K562 (cell line): ENCODE measurements around the gene WASF2. TPM values are rescaled to one million over a fixed set of nuclear protein-coding genes. Genes with fewer than 3 reads are reported as not detected.

Source experiments
- ARID1B ChIP-seq: fragments of 450-650 bp; IDR thresholded peaks from 2 replicates; pipeline ENCODE4 v1.6.1; 2016; ENCODE audit warnings: antibody characterized with exemption, mild to moderate bottlenecking, inconsistent platforms
- BCOR ChIP-seq: fragments of 450-650 bp; IDR thresholded peaks from 2 replicates; pipeline ENCODE4 v1.6.1; 2016
- CREB3L1 ChIP-seq: fragments of 450-650 bp; IDR thresholded peaks from 2 replicates; pipeline ENCODE4 v1.6.1; 2014; ENCODE audit warnings: low read depth, mild to moderate bottlenecking, moderate library complexity, borderline replicate concordance
- E2F3 ChIP-seq: fragments of 250-450 bp; sonication (Bioruptor Pico); IDR thresholded peaks from 2 replicates; pipeline ENCODE4 v1.4.0; 2020; ENCODE audit warnings: mild to moderate bottlenecking
- GTF2F1 ChIP-seq: IDR thresholded peaks from 2 replicates; pipeline ENCODE4 v1.6.1; 2011; ENCODE audit warnings: low read depth, low read length, improper control_type of control experiment
- HMG20A ChIP-seq: fragments of 450-650 bp; formaldehyde crosslinking; conservative IDR thresholded peaks from 2 replicates; pipeline ENCODE4 v1.4.0; 2020; ENCODE audit warnings: mild to moderate bottlenecking, mixed read lengths
- JUNB ChIP-seq: fragments of 450-650 bp; formaldehyde crosslinking; conservative IDR thresholded peaks from 2 replicates; pipeline ENCODE4 v1.4.0; 2020; ENCODE audit warnings: mild to moderate bottlenecking
- MAZ ChIP-seq, 2 experiments: fragments of 450-650 bp in 1 of 2; sonication (generic) in 1 of 2; formaldehyde crosslinking; IDR thresholded peaks in 1 of 2; conservative IDR thresholded peaks in 1 of 2; 2 replicates each; pipeline versions ENCODE4 v1.4.0 to v1.5.0; 2020; ENCODE audit warnings: mild to moderate bottlenecking in 1 of 2, missing genetic modification reagents in 1 of 2
- MECOM ChIP-seq: fragments of 250-450 bp; sonication (Bioruptor Pico); IDR thresholded peaks from 2 replicates; pipeline ENCODE4 v1.8.0; 2022; ENCODE audit warnings: inconsistent platforms
- NCOA2 ChIP-seq, 2 experiments: fragments of 450-650 bp; IDR thresholded peaks; 2 replicates each; pipeline ENCODE4 v1.6.1; 2018; ENCODE audit warnings: mild to moderate bottlenecking in 2 of 2, moderate library complexity in 1 of 2; ENCODE audit not compliant: partially characterized antibody in 2 of 2
- PKNOX1 ChIP-seq: fragments of 450-650 bp; IDR thresholded peaks from 2 replicates; pipeline ENCODE4 v1.6.1; 2016
- PRMT5 ChIP-seq: sonication (generic); formaldehyde crosslinking; IDR thresholded peaks from 2 replicates; pipeline ENCODE4 v1.5.0; 2020; ENCODE audit warnings: missing genetic modification reagents
- SUPT5H ChIP-seq: fragments of 450-650 bp; IDR thresholded peaks from 2 replicates; pipeline ENCODE4 v1.6.1; 2016
- WHSC1 ChIP-seq: IDR thresholded peaks from one replicate; pipeline ENCODE4 v1.6.1; 2012; ENCODE audit warnings: low read length, control low read depth, inconsistent platforms
- ZBTB9 ChIP-seq: fragments of 450-650 bp; formaldehyde crosslinking; IDR thresholded peaks from 2 replicates; pipeline ENCODE4 v1.4.0; 2020; ENCODE audit warnings: mild to moderate bottlenecking, moderate library complexity
- ZNF212 ChIP-seq: fragments of 450-650 bp; formaldehyde crosslinking; IDR thresholded peaks from 2 replicates; pipeline ENCODE4 v1.4.0; 2020; ENCODE audit warnings: mild to moderate bottlenecking
- polyA plus RNA-seq, 8 experiments: library from polyadenylated mRNA; depleted of rRNA in 4 of 8; stranded (reverse) in 5 of 8; unstranded in 3 of 8; fragments of >200 nt; fragmentation: Nextera tagmentation in 2 of 8; fragmentation: Illumina TruSeq in 1 of 8; extraction: Ambion mirVana in 2 of 8; extraction: Trizol in 1 of 8; gene quantifications; 2 replicates each; pipeline versions ENCODE4 v1.2.1 to v1.2.3, GENCODE V29; 2011 to 2014; ENCODE audit warnings: inconsistent platforms in 1 of 8, missing spikeins in 1 of 8
- total RNA-seq, 7 experiments: library from RNA; depleted of rRNA in 6 of 7; stranded (reverse); fragments of >200 nt in 6 of 7; fragmentation: Illumina TruSeq in 2 of 7; extraction: Trizol in 2 of 7; gene quantifications; 2 replicates each; pipeline versions ENCODE4 v1.2.1 to v1.2.3, GENCODE V29; 2011 to 2021; ENCODE audit warnings: low replicate concordance in 1 of 7
- TF ChIP-seq, protein P1 (sequence below): fragments of 450-650 bp; formaldehyde crosslinking; IDR thresholded peaks from 2 replicates; pipeline ENCODE4 v1.4.0; 2020; ENCODE audit warnings: mild to moderate bottlenecking, moderate library complexity
- TF ChIP-seq, protein P2 (sequence below): sonication (generic); formaldehyde crosslinking; IDR thresholded peaks from 2 replicates; pipeline ENCODE4 v1.8.0; 2022; ENCODE audit warnings: mild to moderate bottlenecking, low read depth, missing genetic modification reagents
- TF ChIP-seq, protein P3 (sequence below), 2 experiments: IDR thresholded peaks; 2 replicates each; pipeline ENCODE4 v1.6.1; 2012; ENCODE audit warnings: improper control_type of control experiment in 2 of 2, low read depth in 2 of 2, low read length in 2 of 2, borderline replicate concordance in 1 of 2

Gene WASF2
- total and polyA plus RNA-seq, 9 of the 15 experiments (the other 6 are each of a cell fraction or from before 2014, with no cell fraction given) = 8.2 to 163 (median 31.2) TPM

- TF ChIP-seq PKNOX1 (no peak), ZBTB9 (CRISPR knock-in tag) (no peak), E2F3 (CRISPR knock-in tag) (no peak), ARID1B (no peak), GTF2F1 (no peak), CREB3L1 (no peak), PRMT5 (CRISPR knock-in tag) (no peak), MECOM (CRISPR knock-in tag) (no peak), HMG20A (no peak), NCOA2 (IDR thresholded peaks at IDR 0.05; ENCODE audit: partially characterized antibody in 2 of 2) (no peak), MAZ (CRISPR knock-in tag; conservative IDR thresholded peaks at IDR 0.05 in 1 of 2, IDR thresholded peaks at IDR 0.05 in 1 of 2) (no peak; a peak in 1 of 4 replicates), JUNB (CRISPR knock-in tag) (no peak), SUPT5H (peak; percentile 48), WHSC1 (no peak), BCOR (no peak), ZNF212 (CRISPR knock-in tag) (no peak)
- TF ChIP-seq, protein P1, sequence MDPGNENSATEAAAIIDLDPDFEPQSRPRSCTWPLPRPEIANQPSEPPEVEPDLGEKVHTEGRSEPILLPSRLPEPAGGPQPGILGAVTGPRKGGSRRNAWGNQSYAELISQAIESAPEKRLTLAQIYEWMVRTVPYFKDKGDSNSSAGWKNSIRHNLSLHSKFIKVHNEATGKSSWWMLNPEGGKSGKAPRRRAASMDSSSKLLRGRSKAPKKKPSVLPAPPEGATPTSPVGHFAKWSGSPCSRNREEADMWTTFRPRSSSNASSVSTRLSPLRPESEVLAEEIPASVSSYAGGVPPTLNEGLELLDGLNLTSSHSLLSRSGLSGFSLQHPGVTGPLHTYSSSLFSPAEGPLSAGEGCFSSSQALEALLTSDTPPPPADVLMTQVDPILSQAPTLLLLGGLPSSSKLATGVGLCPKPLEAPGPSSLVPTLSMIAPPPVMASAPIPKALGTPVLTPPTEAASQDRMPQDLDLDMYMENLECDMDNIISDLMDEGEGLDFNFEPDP = no peak
- TF ChIP-seq, protein P2, sequence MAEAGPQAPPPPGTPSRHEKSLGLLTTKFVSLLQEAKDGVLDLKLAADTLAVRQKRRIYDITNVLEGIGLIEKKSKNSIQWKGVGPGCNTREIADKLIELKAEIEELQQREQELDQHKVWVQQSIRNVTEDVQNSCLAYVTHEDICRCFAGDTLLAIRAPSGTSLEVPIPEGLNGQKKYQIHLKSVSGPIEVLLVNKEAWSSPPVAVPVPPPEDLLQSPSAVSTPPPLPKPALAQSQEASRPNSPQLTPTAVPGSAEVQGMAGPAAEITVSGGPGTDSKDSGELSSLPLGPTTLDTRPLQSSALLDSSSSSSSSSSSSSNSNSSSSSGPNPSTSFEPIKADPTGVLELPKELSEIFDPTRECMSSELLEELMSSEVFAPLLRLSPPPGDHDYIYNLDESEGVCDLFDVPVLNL (CRISPR knock-in tag) = no peak
- TF ChIP-seq, protein P3, sequence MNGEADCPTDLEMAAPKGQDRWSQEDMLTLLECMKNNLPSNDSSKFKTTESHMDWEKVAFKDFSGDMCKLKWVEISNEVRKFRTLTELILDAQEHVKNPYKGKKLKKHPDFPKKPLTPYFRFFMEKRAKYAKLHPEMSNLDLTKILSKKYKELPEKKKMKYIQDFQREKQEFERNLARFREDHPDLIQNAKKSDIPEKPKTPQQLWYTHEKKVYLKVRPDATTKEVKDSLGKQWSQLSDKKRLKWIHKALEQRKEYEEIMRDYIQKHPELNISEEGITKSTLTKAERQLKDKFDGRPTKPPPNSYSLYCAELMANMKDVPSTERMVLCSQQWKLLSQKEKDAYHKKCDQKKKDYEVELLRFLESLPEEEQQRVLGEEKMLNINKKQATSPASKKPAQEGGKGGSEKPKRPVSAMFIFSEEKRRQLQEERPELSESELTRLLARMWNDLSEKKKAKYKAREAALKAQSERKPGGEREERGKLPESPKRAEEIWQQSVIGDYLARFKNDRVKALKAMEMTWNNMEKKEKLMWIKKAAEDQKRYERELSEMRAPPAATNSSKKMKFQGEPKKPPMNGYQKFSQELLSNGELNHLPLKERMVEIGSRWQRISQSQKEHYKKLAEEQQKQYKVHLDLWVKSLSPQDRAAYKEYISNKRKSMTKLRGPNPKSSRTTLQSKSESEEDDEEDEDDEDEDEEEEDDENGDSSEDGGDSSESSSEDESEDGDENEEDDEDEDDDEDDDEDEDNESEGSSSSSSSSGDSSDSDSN (IDR thresholded peaks at IDR 0.05; ENCODE audit: borderline replicate concordance in 1 of 2, low read depth in 2 of 2, low read length in 2 of 2) = no peak
Observed at GRCh38 chr1:27395441-27396195, 94.3 kb downstream of the WASF2 start (continued).
